Endothelial cell of umbilical vein (primary cell): ENCODE data around the gene KCNMA1. TPM values are rescaled to one million over a fixed set of nuclear protein-coding genes. Genes with fewer than 3 reads are reported as not detected.

Source experiments
- BruUV-seq: library from RNA; stranded (reverse); fragments of 400-500 nt; replicated peaks from 2 replicates; lab custom pipeline; 2021; lab: Mats Ljungman, UMichigan
- CTCF ChIA-PET: fragments of 300-600, 350-600 bp; sonication (Branson Sonifier 250); formaldehyde crosslinking; loops from one replicate; lab custom pipeline; 2021; ENCODE audit warnings: antibody characterized with exemption, inconsistent platforms; lab: Charles Lee
- POLR2A ChIA-PET: fragments of 300-600, 350-600 bp; sonication (Branson Sonifier 250); formaldehyde crosslinking; loops from one replicate; lab custom pipeline; 2021; ENCODE audit warnings: antibody characterized with exemption, inconsistent platforms; lab: Charles Lee
- DNase-seq: peaks from one replicate; pipeline ENCODE4 v3.0.0-alpha.2; 2011; ENCODE audit warnings: low read depth, low spot score
- FAIRE-seq: peaks from 2 replicates; lab custom pipeline; 2011; peaks lifted over from hg19 to GRCh38; lab: Jason Lieb, UNC
- H2AFZ ChIP-seq: 2 replicates; pipeline ENCODE4 v1.6.0; 2012; ENCODE audit warnings: low read depth, low read length, control low read depth, inconsistent platforms
- H3K27ac ChIP-seq: 2 replicates; pipeline ENCODE4 v1.5.1; 2011; ENCODE audit warnings: low read depth, mild to moderate bottlenecking, control low read depth, low read length, moderate library complexity; ENCODE audit not compliant: insufficient read depth
- H3K27me3 ChIP-seq, 2 experiments: 2 replicates each; pipeline versions ENCODE4 v1.6.0 to v1.6.1; 2011; ENCODE audit warnings: low read length in 2 of 2, mixed read lengths in 1 of 2; ENCODE audit not compliant: control insufficient read depth in 2 of 2, insufficient read depth in 2 of 2
- H3K36me3 ChIP-seq, 2 experiments: 2 replicates in 1 of 2; 3 replicates in 1 of 2; pipeline ENCODE4 v1.5.1; 2011; ENCODE audit warnings: low read length in 2 of 2, mild to moderate bottlenecking in 1 of 2, moderate library complexity in 1 of 2; ENCODE audit not compliant: control insufficient read depth in 2 of 2, insufficient read depth in 2 of 2; ENCODE audit errors: extremely low read depth in 1 of 2
- H3K4me1 ChIP-seq: 3 replicates; pipeline ENCODE4 v1.5.1; 2011; ENCODE audit warnings: mild to moderate bottlenecking, low read length; ENCODE audit not compliant: control insufficient read depth, insufficient read depth; ENCODE audit errors: extremely low read depth
- H3K4me2 ChIP-seq: 2 replicates; pipeline ENCODE4 v1.6.1; 2011; ENCODE audit warnings: low read length, control low read depth, mixed read lengths; ENCODE audit not compliant: insufficient read depth
- H3K4me3 ChIP-seq, 3 experiments: fragments of 200-600 bp in 1 of 3; sonication (generic), shearing (Covaris generic) in 1 of 3; replicated peaks in 1 of 3; 2 replicates each; pipeline ENCODE4 v1.5.1; 2011 to 2016; ENCODE audit warnings: control low read depth in 3 of 3, low read length in 3 of 3, mild to moderate bottlenecking in 2 of 3, inconsistent platforms in 1 of 3, low read depth in 1 of 3, moderate library complexity in 1 of 3; ENCODE audit not compliant: insufficient read depth in 1 of 3
- H3K79me2 ChIP-seq: 2 replicates; pipeline ENCODE4 v1.6.0; 2012; ENCODE audit warnings: low read length, inconsistent platforms; ENCODE audit not compliant: control insufficient read depth, insufficient read depth
- H3K9ac ChIP-seq: replicated peaks from 2 replicates; pipeline ENCODE3; 2011; ENCODE audit warnings: low read length, control low read depth; ENCODE audit not compliant: insufficient read depth; ENCODE audit errors: extremely low read depth
- H3K9me1 ChIP-seq: replicated peaks from 3 replicates; pipeline ENCODE4 v1.6.0; 2011; ENCODE audit warnings: mild to moderate bottlenecking, low read length; ENCODE audit not compliant: control insufficient read depth, insufficient read depth; ENCODE audit errors: extremely low read depth
- H3K9me3 ChIP-seq: replicated peaks from 2 replicates; pipeline ENCODE4 v1.5.1; 2012; ENCODE audit warnings: low read length, inconsistent platforms; ENCODE audit not compliant: control insufficient read depth, insufficient read depth
- H4K20me1 ChIP-seq: replicated peaks from 2 replicates; pipeline ENCODE3; 2011; ENCODE audit warnings: mild to moderate bottlenecking, low read length; ENCODE audit not compliant: control insufficient read depth, insufficient read depth; ENCODE audit errors: extremely low read depth
- EZH2 ChIP-seq: IDR thresholded peaks from 2 replicates; pipeline ENCODE4 v1.6.1; 2012; ENCODE audit warnings: borderline replicate concordance, low read depth, mild to moderate bottlenecking, moderate library complexity, low read length, inconsistent platforms; ENCODE audit not compliant: severe bottlenecking
- FOS ChIP-seq: IDR thresholded peaks from 2 replicates; pipeline ENCODE4 v1.6.1; 2011; ENCODE audit warnings: mild to moderate bottlenecking, low read length, moderate library complexity, borderline replicate concordance; ENCODE audit not compliant: insufficient read depth
- GATA2 ChIP-seq: IDR thresholded peaks from 2 replicates; pipeline ENCODE4 v1.7.0; 2011; ENCODE audit warnings: low read depth, mild to moderate bottlenecking, moderate library complexity, mixed read lengths, low read length; ENCODE audit not compliant: insufficient read length, insufficient read depth
- JUN ChIP-seq: IDR thresholded peaks from 2 replicates; pipeline ENCODE4 v1.6.1; 2011; ENCODE audit warnings: borderline replicate concordance, low read depth; ENCODE audit not compliant: insufficient read length, insufficient read depth
- MYC ChIP-seq: IDR thresholded peaks from one replicate; pipeline ENCODE4 v1.6.1; 2011; ENCODE audit warnings: mild to moderate bottlenecking, low read depth, low read length
- POLR2A ChIP-seq: IDR thresholded peaks from 2 replicates; pipeline ENCODE4 v1.6.1; 2012; ENCODE audit warnings: low read depth, mild to moderate bottlenecking, control low read depth, low read length
- POLR2AphosphoS5 ChIP-seq: IDR thresholded peaks from 2 replicates; pipeline ENCODE4 v1.6.1; 2012; ENCODE audit warnings: low read depth, mild to moderate bottlenecking, control low read depth, low read length, moderate library complexity; ENCODE audit not compliant: insufficient read depth
- dilution Hi-C: fragments of 300-500 bp; cut with MboI; formaldehyde crosslinking; loops from one replicate; pipeline ENCODE4 v1.15.0; 2019; ENCODE audit warnings: low sequenced_read_pairs; ENCODE audit not compliant: extremely low pct_ligation_motif_present
- intact Hi-C: fragments of 100-400 bp; cut with micrococcal nuclease; formaldehyde crosslinking; loops from one replicate; pipeline ENCODE4 v1.10.0; 2022
- polyA plus RNA-seq, 4 experiments: library from polyadenylated mRNA; depleted of rRNA in 3 of 4; stranded (reverse) in 3 of 4; unstranded in 1 of 4; fragments of >200 nt; gene quantifications; 2 replicates each; pipeline versions ENCODE4 v1.2.1 to v1.2.3, GENCODE V29; 2011 to 2012; ENCODE audit warnings: missing spikeins in 1 of 4
- total RNA-seq: library from RNA; stranded (reverse); gene quantifications from 2 replicates; pipeline ENCODE4 v1.2.3, GENCODE V29; 2021
- TF ChIP-seq, protein P1 (sequence below): IDR thresholded peaks from 2 replicates; pipeline ENCODE4 v1.6.1; 2011; ENCODE audit not compliant: insufficient read depth, insufficient read length
- TF ChIP-seq, protein P2 (sequence below), 2 donors: IDR thresholded peaks; 1 replicate in 1 of 2; 2 replicates in 1 of 2; pipeline ENCODE4 v1.5.1; 2011; ENCODE audit warnings: low read length in 2 of 2, mild to moderate bottlenecking in 2 of 2, moderate library complexity in 2 of 2, control low read depth in 1 of 2, inconsistent platforms in 1 of 2, low read depth in 1 of 2; ENCODE audit not compliant: insufficient read depth in 1 of 2; ENCODE audit errors: extremely low read depth in 1 of 2

KCNMA1 gene
- total and polyA plus RNA-seq, 2 donors (not counting 3 experiments of a cell fraction or from before 2014, with no cell fraction given): 0.10 to 0.82 TPM

DNA sequence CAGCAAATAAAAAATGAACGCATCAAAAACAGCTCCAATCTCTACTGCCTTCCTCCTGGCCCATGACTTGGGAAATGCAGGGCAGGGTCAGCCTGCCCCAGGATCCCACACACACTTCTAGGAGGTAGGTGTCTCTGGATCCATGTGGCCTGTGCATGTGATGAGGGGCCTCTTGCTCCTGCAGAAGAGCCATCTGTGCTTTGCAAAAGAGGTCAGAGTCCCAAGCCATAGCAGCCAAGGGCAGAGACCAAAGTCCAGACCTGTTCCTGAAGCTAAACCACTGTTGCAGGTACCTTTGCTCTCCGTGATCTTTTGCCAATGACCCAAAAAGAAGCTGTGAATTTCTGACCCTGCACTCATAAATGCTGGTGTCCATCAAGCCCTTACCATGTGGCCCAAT lies 57.1 kb downstream of the KCNMA1 start:
- Histone ChIP-seq H3K4me1 (peaks cover 2% of the 10 kb centered on the region), H4K20me1 (no peaks in the 10 kb centered on the region), H3K36me3 (no peaks in the 10 kb centered on the region), H3K9ac (no peak overlapping the region), H3K27me3 (peaks cover 0 to 4% of the 10 kb centered on the region in 2 experiments), H3K4me3 (no peak overlapping the region), H3K79me2 (no peaks in the 10 kb centered on the region), H3K27ac (no peak overlapping the region), H3K4me2 (no peak overlapping the region), H3K9me1 (no peaks in the 10 kb centered on the region), H2AFZ (no peak overlapping the region), H3K9me3 (no peaks in the 10 kb centered on the region)
- BruUV-seq: no TSS peak
- ChIA-PET POLR2A (no interaction called here), CTCF (no interaction called here)
- DNase-seq: no peak
- no peak for FAIRE-seq
- intact Hi-C loops: no loop called here
- no peak for TF ChIP-seq JUN
- dilution Hi-C loops: no loop called here

DNA sequence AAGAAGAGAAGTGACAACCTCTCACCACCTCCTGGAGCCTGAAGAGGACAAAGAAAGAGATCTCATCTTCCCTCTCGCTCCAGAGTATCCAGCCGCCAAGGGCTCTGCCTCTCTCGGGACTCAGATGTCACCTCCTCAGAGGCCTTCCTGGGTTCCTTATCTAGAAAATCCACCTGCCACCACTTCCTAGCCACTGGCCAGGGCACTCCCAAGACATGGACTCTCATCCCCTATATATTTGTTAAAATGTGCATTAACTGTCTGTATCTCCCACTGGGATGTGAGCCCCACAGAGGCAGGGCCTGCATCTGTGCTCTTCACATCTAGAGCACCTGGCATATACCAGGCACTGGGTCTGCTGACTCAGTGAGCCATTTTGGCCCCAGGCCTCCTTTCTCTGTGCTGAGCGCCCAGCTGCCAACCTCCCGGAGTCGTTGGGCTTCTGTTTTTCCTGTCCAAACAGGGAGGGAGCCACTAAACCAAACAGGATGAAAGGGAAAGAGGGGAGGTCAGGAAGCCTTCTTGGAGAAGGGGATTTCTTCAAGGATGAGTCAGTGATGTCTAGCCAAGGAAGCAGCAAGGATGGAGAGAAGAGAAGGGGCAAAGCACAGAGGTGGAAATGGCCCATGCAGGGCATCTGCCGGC lies 58.9 kb downstream of the KCNMA1 start:
- DNase-seq: peak; percentile 30
- dilution Hi-C loops: no loop called here

More for the DNA sequence above, 58.9 kb downstream of the KCNMA1 start:
- Histone ChIP-seq H3K4me2 (no peak overlapping the region), H3K27me3 (peaks cover 0 to 4% of the 10 kb centered on the region in 2 experiments), H4K20me1 (no peaks in the 10 kb centered on the region), H3K4me1 (peaks cover 2% of the 10 kb centered on the region), H3K9me1 (no peaks in the 10 kb centered on the region), H3K27ac (no peak overlapping the region), H3K36me3 (no peaks in the 10 kb centered on the region), H3K9me3 (no peaks in the 10 kb centered on the region), H3K9ac (no peak overlapping the region), H2AFZ (no peak overlapping the region), H3K4me3 (no peak overlapping the region), H3K79me2 (no peaks in the 10 kb centered on the region)
- POLR2A ChIA-PET: no interaction called here
- TF ChIP-seq POLR2A: no peak
- no peak for TF ChIP-seq POLR2AphosphoS5
- TF ChIP-seq, protein P1, sequence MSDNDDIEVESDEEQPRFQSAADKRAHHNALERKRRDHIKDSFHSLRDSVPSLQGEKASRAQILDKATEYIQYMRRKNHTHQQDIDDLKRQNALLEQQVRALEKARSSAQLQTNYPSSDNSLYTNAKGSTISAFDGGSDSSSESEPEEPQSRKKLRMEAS: no peak
- TF ChIP-seq JUN: no peak
- TF ChIP-seq GATA2: no peak
- TF ChIP-seq, protein P2, sequence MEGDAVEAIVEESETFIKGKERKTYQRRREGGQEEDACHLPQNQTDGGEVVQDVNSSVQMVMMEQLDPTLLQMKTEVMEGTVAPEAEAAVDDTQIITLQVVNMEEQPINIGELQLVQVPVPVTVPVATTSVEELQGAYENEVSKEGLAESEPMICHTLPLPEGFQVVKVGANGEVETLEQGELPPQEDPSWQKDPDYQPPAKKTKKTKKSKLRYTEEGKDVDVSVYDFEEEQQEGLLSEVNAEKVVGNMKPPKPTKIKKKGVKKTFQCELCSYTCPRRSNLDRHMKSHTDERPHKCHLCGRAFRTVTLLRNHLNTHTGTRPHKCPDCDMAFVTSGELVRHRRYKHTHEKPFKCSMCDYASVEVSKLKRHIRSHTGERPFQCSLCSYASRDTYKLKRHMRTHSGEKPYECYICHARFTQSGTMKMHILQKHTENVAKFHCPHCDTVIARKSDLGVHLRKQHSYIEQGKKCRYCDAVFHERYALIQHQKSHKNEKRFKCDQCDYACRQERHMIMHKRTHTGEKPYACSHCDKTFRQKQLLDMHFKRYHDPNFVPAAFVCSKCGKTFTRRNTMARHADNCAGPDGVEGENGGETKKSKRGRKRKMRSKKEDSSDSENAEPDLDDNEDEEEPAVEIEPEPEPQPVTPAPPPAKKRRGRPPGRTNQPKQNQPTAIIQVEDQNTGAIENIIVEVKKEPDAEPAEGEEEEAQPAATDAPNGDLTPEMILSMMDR (IDR thresholded peaks at IDR 0.05; ENCODE audit: extremely low read depth in 1 of 2, insufficient read depth in 1 of 2, low read depth in 1 of 2, low read length in 2 of 2): no peak
- TF ChIP-seq MYC: no peak
- TF ChIP-seq EZH2: no peak
- TF ChIP-seq FOS: no peak
- BruUV-seq: no TSS peak
- CTCF ChIA-PET: interaction anchor here (1.0 kb wide), 1 partner anchor 178 kb away, joined by 3 read pairs; no protein-coding TSS in a partner anchor
- intact Hi-C loops: no loop called here
- no peak for FAIRE-seq
